ENCODE results near the gene PFKFB4.

The PFKFB4 gene

DNA sequence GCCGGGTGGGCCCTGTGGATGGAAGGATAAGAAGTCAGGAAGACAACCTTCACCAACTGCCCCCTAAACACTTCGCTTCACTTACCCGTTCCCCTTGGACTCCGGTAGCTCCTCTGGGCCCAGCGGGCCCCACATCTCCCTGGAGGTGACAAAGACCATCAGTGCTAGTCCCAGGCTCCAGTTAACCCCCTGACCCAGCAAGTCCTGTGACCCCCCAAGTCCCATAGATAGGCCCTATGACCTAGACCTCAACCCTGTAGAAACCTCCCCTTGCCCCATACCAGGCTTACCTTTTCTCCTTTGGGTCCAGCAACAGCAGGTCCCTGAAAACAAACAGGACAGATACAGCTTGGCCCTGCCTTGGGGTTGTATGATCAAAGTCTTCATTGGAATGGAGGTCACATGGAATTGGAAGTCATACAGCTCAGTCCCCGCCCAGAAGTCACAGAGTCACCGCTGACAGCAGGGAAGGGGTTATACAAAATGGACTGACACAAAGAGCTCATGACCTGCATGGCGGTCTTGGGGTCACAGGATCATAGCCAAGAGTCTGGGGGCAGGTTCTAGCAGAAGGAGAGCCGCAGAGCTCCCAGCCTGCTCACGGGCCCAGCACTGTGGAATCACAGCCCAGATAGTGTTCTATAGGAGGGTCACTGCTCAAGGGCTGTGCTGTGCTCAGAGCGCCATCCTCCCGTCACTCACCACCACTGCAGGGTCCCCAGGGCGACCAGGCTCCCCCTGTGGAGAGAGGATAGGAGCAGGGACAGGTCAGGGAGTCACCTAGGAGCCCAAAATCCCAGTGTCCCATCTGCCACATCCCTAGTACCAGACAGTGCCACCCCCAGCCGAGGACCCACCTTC, 25.2 kb upstream of the PFKFB4 start:
- H3K14ac ChIP-seq (ENCODE audit: low read length) = no peak overlapping the region

DNA sequence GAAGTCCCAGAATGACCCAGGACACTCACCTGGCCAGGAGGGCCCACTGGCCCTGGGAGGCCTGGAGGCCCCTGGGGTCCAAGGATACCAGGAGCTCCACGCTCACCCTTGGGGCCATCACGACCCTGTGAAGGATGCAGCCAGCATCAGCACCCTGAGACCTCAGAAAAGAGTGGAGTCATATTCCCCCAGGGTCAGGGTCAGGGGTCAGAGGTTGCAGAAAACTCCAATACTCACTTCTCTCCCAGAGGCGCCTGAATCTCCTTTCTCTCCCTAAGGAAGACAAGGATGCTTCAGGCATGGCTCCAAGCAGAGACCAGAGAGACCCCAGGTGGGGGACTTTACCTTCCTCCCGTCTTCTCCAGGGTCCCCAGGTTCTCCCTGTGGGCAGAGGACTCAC, 20.0 kb upstream of the PFKFB4 start:
- Histone ChIP-seq H3K23ac (ENCODE audit: low read length) (no peak overlapping the region), H3K4me2 (ENCODE audit: low read length) (no peak overlapping the region), H2AFZ (ENCODE audit: insufficient read depth, low read length, poor library complexity) (no peak overlapping the region), H3K9me3 (ENCODE audit: insufficient read depth, low read depth, low read length) (no peaks in the 10 kb centered on the region), H3K79me2 (ENCODE audit: control insufficient read depth, insufficient read depth, low read length, poor library complexity) (no peaks in the 10 kb centered on the region), H2BK120ac (ENCODE audit: insufficient read depth, low read length, poor library complexity) (no peak overlapping the region), H3K4ac (ENCODE audit: low read depth, low read length) (no peak overlapping the region), H3K14ac (ENCODE audit: low read length) (no peak overlapping the region), H3K36me3 (ENCODE audit: control insufficient read depth in 1 of 2, insufficient read depth in 2 of 2, low read length in 2 of 2) (peaks cover 53 to 64% of the 10 kb centered on the region in 2 experiments), H4K91ac (ENCODE audit: low read depth, low read length) (no peak overlapping the region), H3K27me3 (ENCODE audit: insufficient read depth, low read length) (no peaks in the 10 kb centered on the region), H2BK12ac (ENCODE audit: low read length) (no peak overlapping the region), H2AK5ac (ENCODE audit: low read length) (no peak overlapping the region), H4K12ac (ENCODE audit: low read depth, low read length) (no peak overlapping the region), H3K27ac (ENCODE audit: low read depth, low read length) (no peak overlapping the region), H4K8ac (ENCODE audit: low read depth, low read length) (no peak overlapping the region), H3K18ac (ENCODE audit: low read length) (no peak overlapping the region), H3K4me3 (ENCODE audit: low read depth, low read length) (no peak overlapping the region), H2BK5ac (ENCODE audit: low read depth, low read length, poor library complexity) (no peak overlapping the region), H3K4me1 (ENCODE audit: control insufficient read depth in 1 of 2, insufficient read depth in 2 of 2, low read length in 2 of 2) (no peaks in the 10 kb centered on the region), H3K79me1 (ENCODE audit: low read length) (no peaks in the 10 kb centered on the region), H3K9ac (ENCODE audit: low read length) (no peak overlapping the region)
- DNase-seq = no peak
- no CpG with 5 or more reads among the region's 4 CpGs for WGBS (ENCODE audit: extremely low coverage, insufficient coverage, insufficient read length)

More for the DNA sequence above, 25.2 kb upstream of the PFKFB4 start:
- Histone ChIP-seq H3K9me3 (ENCODE audit: insufficient read depth, low read depth, low read length) (no peaks in the 10 kb centered on the region), H2BK12ac (ENCODE audit: low read length) (no peak overlapping the region), H3K23ac (ENCODE audit: low read length) (no peak overlapping the region), H3K27ac (ENCODE audit: low read depth, low read length) (no peak overlapping the region), H4K91ac (ENCODE audit: low read depth, low read length) (no peak overlapping the region), H3K79me1 (ENCODE audit: low read length) (no peaks in the 10 kb centered on the region), H3K9ac (ENCODE audit: low read length) (no peak overlapping the region), H2BK120ac (ENCODE audit: insufficient read depth, low read length, poor library complexity) (no peak overlapping the region), H3K18ac (ENCODE audit: low read length) (no peak overlapping the region), H3K4me2 (ENCODE audit: low read length) (no peak overlapping the region), H2AK5ac (ENCODE audit: low read length) (no peak overlapping the region), H2BK5ac (ENCODE audit: low read depth, low read length, poor library complexity) (no peak overlapping the region), H3K4ac (ENCODE audit: low read depth, low read length) (no peak overlapping the region), H3K4me1 (ENCODE audit: control insufficient read depth in 1 of 2, insufficient read depth in 2 of 2, low read length in 2 of 2) (no peaks in the 10 kb centered on the region), H3K27me3 (ENCODE audit: insufficient read depth, low read length) (no peaks in the 10 kb centered on the region), H3K4me3 (ENCODE audit: low read depth, low read length) (no peak overlapping the region), H3K36me3 (ENCODE audit: control insufficient read depth in 1 of 2, insufficient read depth in 2 of 2, low read length in 2 of 2) (peaks cover 66 to 82% of the 10 kb centered on the region in 2 experiments), H2AFZ (ENCODE audit: insufficient read depth, low read length, poor library complexity) (no peak overlapping the region), H3K79me2 (ENCODE audit: control insufficient read depth, insufficient read depth, low read length, poor library complexity) (no peaks in the 10 kb centered on the region), H4K12ac (ENCODE audit: low read depth, low read length) (no peak overlapping the region), H4K8ac (ENCODE audit: low read depth, low read length) (no peak overlapping the region)
- no peak for DNase-seq
- no CpG with 5 or more reads among the region's 14 CpGs for WGBS (ENCODE audit: extremely low coverage, insufficient coverage, insufficient read length)

DNA sequence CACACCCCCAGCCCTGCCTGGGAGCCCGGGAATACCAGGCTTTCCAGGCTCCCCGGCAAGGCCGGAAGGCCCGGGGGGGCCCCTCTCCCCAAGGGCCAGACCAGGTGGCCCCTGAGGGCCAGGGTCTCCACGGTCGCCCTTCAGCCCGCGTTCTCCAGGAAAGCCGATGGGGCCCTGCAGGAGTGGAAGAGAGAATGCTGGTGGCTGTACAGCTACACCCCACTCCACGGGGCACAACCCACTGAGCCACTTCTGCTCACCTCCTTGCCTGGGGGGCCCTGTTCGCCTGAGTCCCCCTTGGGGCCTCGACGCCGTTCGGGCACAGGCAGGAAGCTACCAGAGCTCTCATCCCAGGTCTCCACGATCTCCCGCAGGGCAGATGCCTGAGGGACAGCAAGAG, 18.8 kb upstream of the PFKFB4 start:
- H3K4me1 ChIP-seq (ENCODE audit: control insufficient read depth in 1 of 2, insufficient read depth in 2 of 2, low read length in 2 of 2) = no peaks in the 10 kb centered on the region

DNA sequence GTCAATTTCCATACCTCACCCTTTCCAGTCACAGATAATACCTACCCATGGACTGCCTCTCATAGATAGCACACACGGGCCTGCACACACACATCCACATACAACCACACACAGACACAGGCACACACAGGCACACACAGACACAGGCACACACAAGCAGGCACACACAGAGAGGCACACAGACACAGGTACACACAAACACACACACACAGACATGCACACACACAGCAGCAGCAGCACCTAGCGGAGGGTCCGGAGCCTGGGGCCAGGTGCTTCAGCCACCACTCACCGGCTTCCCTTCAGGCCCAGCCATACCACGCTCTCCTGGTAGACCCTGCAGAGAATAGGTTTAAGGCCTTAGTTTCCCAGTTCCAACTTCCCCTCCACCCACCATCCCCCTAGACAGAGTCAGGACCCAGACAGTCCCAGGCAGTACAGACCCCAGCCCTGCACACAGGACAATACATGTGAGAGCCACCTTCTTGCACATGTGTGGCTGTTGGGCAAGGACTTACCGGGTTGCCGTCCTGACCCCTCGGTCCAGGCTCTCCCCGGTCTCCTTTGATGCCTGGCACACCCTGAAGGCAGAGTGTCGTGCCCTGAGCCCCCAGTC, 17.5 kb upstream of the PFKFB4 start:
- DNase-seq = no peak
- no peak overlapping the region for H3K4me3 ChIP-seq (ENCODE audit: low read depth, low read length)
- H3K4me1 ChIP-seq (ENCODE audit: control insufficient read depth in 1 of 2, insufficient read depth in 2 of 2, low read length in 2 of 2) = no peaks in the 10 kb centered on the region
- no peak overlapping the region for H4K12ac ChIP-seq (ENCODE audit: low read depth, low read length)
- no peaks in the 10 kb centered on the region for H3K9me3 ChIP-seq (ENCODE audit: insufficient read depth, low read depth, low read length)
- H3K27me3 ChIP-seq (ENCODE audit: insufficient read depth, low read length) = no peaks in the 10 kb centered on the region
- H3K4me2 ChIP-seq (ENCODE audit: low read length) = no peak overlapping the region
- no peak overlapping the region for H4K8ac ChIP-seq (ENCODE audit: low read depth, low read length)
- no peak overlapping the region for H3K14ac ChIP-seq (ENCODE audit: low read length)
- no peak overlapping the region for H4K91ac ChIP-seq (ENCODE audit: low read depth, low read length)
- H2BK120ac ChIP-seq (ENCODE audit: insufficient read depth, low read length, poor library complexity) = no peak overlapping the region
- no peak overlapping the region for H2AK5ac ChIP-seq (ENCODE audit: low read length)
- no peak overlapping the region for H3K27ac ChIP-seq (ENCODE audit: low read depth, low read length)
- H3K23ac ChIP-seq (ENCODE audit: low read length) = no peak overlapping the region
- H2BK5ac ChIP-seq (ENCODE audit: low read depth, low read length, poor library complexity) = no peak overlapping the region
- no peak overlapping the region for H2AFZ ChIP-seq (ENCODE audit: insufficient read depth, low read length, poor library complexity)
- no peaks in the 10 kb centered on the region for H3K79me1 ChIP-seq (ENCODE audit: low read length)
- peaks cover 52 to 56% of the 10 kb centered on the region in 2 experiments for H3K36me3 ChIP-seq (ENCODE audit: control insufficient read depth in 1 of 2, insufficient read depth in 2 of 2, low read length in 2 of 2)
- H3K18ac ChIP-seq (ENCODE audit: low read length) = no peak overlapping the region
- H3K79me2 ChIP-seq (ENCODE audit: control insufficient read depth, insufficient read depth, low read length, poor library complexity) = no peaks in the 10 kb centered on the region
- no peak overlapping the region for H3K4ac ChIP-seq (ENCODE audit: low read depth, low read length)
- H3K9ac ChIP-seq (ENCODE audit: low read length) = no peak overlapping the region
- no CpG with 5 or more reads among the region's 10 CpGs for WGBS (ENCODE audit: extremely low coverage, insufficient coverage, insufficient read length)
- no peak overlapping the region for H2BK12ac ChIP-seq (ENCODE audit: low read length)

More for the DNA sequence above, 18.8 kb upstream of the PFKFB4 start:
- H3K9me3 ChIP-seq (ENCODE audit: insufficient read depth, low read depth, low read length) = no peaks in the 10 kb centered on the region
- H2AK5ac ChIP-seq (ENCODE audit: low read length) = no peak overlapping the region
- no peak overlapping the region for H3K18ac ChIP-seq (ENCODE audit: low read length)
- H2BK120ac ChIP-seq (ENCODE audit: insufficient read depth, low read length, poor library complexity) = no peak overlapping the region
- H3K9ac ChIP-seq (ENCODE audit: low read length) = no peak overlapping the region
- H3K79me2 ChIP-seq (ENCODE audit: control insufficient read depth, insufficient read depth, low read length, poor library complexity) = no peaks in the 10 kb centered on the region
- H4K91ac ChIP-seq (ENCODE audit: low read depth, low read length) = no peak overlapping the region
- H3K14ac ChIP-seq (ENCODE audit: low read length) = no peak overlapping the region
- H4K8ac ChIP-seq (ENCODE audit: low read depth, low read length) = no peak overlapping the region
- no peak overlapping the region for H2AFZ ChIP-seq (ENCODE audit: insufficient read depth, low read length, poor library complexity)
- H4K12ac ChIP-seq (ENCODE audit: low read depth, low read length) = no peak overlapping the region
- no peaks in the 10 kb centered on the region for H3K27me3 ChIP-seq (ENCODE audit: insufficient read depth, low read length)
- no peak overlapping the region for H3K27ac ChIP-seq (ENCODE audit: low read depth, low read length)
- no CpG with 5 or more reads among the region's 17 CpGs for WGBS (ENCODE audit: extremely low coverage, insufficient coverage, insufficient read length)
- no peak overlapping the region for H2BK12ac ChIP-seq (ENCODE audit: low read length)
- H3K23ac ChIP-seq (ENCODE audit: low read length) = no peak overlapping the region
- H3K79me1 ChIP-seq (ENCODE audit: low read length) = no peaks in the 10 kb centered on the region
- no peak overlapping the region for H3K4me3 ChIP-seq (ENCODE audit: low read depth, low read length)
- H3K4me2 ChIP-seq (ENCODE audit: low read length) = no peak overlapping the region
- DNase-seq = no peak
- no peak overlapping the region for H2BK5ac ChIP-seq (ENCODE audit: low read depth, low read length, poor library complexity)
- no peak overlapping the region for H3K4ac ChIP-seq (ENCODE audit: low read depth, low read length)
- H3K36me3 ChIP-seq (ENCODE audit: control insufficient read depth in 1 of 2, insufficient read depth in 2 of 2, low read length in 2 of 2) = peaks cover 55 to 59% of the 10 kb centered on the region in 2 experiments

All from trophoblast cell (in vitro differentiated cells and primary cell).